T-helper 17 cell (primary cell): ENCODE results near the gene GRM4. TPM values are rescaled to one million over a fixed set of nuclear protein-coding genes. Genes with fewer than 3 reads are reported as not detected.
"Not testable (repeated sequence)": the region's sequence is repeated elsewhere in the genome, so short reads cannot be mapped to it uniquely, and the experiment has no call there.

Experiments used
- ATAC-seq: fragments of 150-1000 bp; cut with Tn5 transposase; 2 replicates; pipeline ENCODE4 v1.10.0; 2021; ENCODE audit warnings: mild to moderate bottlenecking, moderate library complexity
- DNase-seq, 3 donors: peaks; one replicate each; pipeline versions ENCODE4 v3.0.0 to v3.0.0-alpha.2; 2020 to 2021
- H3K9me3 ChIP-seq: one replicate; pipeline ENCODE4 v1.7.0; 2013; ENCODE audit warnings: low read length, mild to moderate bottlenecking; ENCODE audit not compliant: control insufficient read depth, poor library complexity, severe bottlenecking
- H3K27ac Mint-ChIP-seq: one replicate; pipeline ENCODE4 v1.8.0; 2022; ENCODE audit warnings: mild to moderate bottlenecking, moderate library complexity, mixed read lengths
- H3K27me3 Mint-ChIP-seq: one replicate; pipeline ENCODE4 v1.8.0; 2022; ENCODE audit warnings: mixed read lengths
- H3K36me3 Mint-ChIP-seq: one replicate; pipeline ENCODE4 v1.8.0; 2022; ENCODE audit warnings: low read depth, mixed read lengths
- H3K4me1 Mint-ChIP-seq: one replicate; pipeline ENCODE4 v1.8.0; 2022; ENCODE audit warnings: mild to moderate bottlenecking, mixed read lengths
- H3K4me3 Mint-ChIP-seq: one replicate; pipeline ENCODE4 v1.8.0; 2022; ENCODE audit warnings: mild to moderate bottlenecking, moderate library complexity, mixed read lengths
- total RNA-seq, 4 donors: library from RNA in 2 of 4; stranded (reverse) in 2 of 4; gene quantifications; one replicate each; pipeline ENCODE4 v1.2.3 and lab custom pipeline; 2022 to 2026

The GRM4 gene
- total RNA-seq, 2 donors from 2014 or later: not detected

DNA sequence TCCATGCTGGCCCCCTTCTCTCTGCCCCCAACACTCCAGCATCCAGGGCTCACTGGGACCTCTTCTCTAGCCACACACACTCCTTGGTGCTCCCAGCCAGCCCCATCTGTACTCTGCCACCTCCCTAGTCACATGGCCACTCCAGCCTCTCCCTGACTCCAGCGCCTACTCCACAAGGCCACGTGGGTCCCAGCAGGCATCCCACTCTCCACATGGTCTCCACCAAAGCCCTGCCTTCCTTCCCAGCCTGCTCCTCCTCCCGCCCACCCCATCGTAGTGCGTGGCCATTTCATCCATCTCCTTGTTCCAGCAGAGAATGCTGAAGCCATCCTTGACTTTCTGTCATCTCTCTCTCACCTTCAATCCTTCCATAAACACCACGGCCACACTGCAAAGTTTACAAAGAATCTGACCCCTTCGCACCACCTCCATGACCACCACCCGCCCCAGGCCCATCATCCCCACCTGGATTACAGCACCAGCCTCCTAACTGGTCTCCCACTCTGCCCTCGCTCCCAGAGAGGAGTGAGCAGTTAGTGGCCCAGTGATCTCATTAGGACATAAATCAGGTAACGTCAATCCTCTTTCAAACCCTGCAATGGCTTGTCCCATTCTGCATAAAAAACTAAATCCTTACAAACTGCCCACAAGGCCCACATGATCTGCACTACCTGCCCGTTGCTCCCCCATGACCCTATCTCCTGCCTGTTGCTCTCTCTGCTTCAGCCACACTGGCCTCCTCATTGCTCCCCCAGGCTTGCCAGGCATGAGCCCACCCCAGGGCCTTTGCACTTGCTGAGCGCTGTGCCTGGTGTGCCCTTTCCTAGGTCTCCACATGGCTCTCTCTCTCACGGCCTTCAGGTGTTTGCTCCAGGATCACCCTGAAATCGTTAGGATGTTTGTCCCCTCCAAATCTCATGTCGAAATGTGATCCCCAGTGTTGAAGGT, 96.2 kb downstream of the GRM4 start:
- no peak overlapping the region for H3K27ac Mint-ChIP-seq
- no peak for ATAC-seq

DNA sequence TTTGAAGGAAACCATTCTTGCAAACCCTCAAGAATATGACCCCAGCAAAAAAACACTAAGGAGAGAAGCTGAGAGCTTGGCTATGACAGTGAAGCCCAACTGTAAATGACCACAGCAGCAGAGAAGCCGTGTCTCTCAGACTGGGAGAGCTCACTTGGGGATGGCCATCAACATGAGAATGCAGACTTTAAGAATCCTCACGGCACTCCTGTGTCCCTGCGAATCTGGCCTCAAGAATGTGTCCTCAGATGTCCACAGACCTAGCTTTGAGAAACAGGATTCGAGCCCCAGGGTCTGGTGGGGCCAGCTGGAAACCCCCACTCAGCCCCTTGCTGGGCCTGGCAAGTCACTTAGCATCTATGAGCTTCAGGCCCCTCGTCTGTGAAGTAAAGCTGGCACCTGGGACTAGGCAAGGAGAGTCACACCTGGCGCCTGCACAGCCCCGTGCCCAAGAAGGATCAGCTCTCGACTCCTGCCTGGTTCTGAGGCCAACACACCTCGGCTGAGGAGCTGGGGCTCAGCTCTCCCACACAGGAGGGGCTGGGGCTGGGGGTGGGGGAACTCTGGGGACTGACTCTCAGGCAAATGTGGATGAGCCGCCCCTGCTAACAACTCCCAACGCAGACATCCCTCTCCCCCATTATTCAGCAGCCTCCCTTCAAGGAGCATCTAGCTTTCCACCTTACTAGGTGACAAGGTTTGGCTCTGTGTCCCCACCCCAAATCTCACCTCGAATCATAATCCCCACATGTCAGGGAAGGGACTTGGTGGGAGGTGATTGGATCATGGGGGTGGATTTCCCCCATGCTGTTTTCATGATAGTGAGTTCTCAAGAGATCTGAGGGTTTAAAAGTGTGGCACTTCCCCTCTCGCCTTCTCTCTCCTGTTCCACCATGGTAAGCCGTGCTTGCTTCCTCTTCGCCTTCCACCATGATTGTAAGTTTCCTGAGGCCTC, 97.7 kb downstream of the GRM4 start:
- H3K9me3 ChIP-seq: no peaks in the 10 kb centered on the region
- H3K36me3 Mint-ChIP-seq: peaks cover 9% of the 10 kb centered on the region
- no peak overlapping the region for H3K27ac Mint-ChIP-seq
- peaks cover 24% of the 10 kb centered on the region for H3K4me1 Mint-ChIP-seq
- ATAC-seq (no peak), DNase-seq (no peak)
- H3K27me3 Mint-ChIP-seq: peaks cover 40% of the 10 kb centered on the region
- H3K4me3 Mint-ChIP-seq: no peak overlapping the region

More for the DNA sequence above, 96.2 kb downstream of the GRM4 start:
- Mint-ChIP-seq H3K4me3 (no peak overlapping the region), H3K4me1 (peaks cover 15% of the 10 kb centered on the region), H3K36me3 (peaks cover 9% of the 10 kb centered on the region), H3K27me3 (peaks cover 45% of the 10 kb centered on the region)
- no peaks in the 10 kb centered on the region for H3K9me3 ChIP-seq
- no peak for DNase-seq

DNA sequence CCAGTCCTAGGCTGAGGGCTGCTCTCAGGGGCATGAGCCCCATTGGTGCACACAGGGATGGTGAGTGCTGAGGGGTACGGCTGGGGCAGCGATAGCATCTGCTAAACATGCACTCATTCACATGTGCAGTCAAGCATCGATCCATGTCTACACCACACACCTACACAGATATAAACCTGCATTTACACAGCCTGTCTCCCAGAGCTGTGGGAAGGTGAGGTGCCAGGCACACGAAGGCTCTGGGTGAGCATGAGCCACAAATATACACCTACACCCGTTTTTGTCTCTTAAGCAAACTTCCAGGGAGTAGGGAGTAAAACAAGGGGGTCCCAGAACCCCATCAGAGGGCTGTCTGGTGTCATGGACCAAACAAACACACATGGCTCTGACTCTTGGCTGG, 99.3 kb downstream of the GRM4 start:
- DNase-seq (no peak), ATAC-seq (no peak)
- no peak overlapping the region for H3K27ac Mint-ChIP-seq
- H3K4me3 Mint-ChIP-seq: no peak overlapping the region
- peaks cover 21% of the 10 kb centered on the region for H3K4me1 Mint-ChIP-seq
- H3K27me3 Mint-ChIP-seq: peaks cover 30% of the 10 kb centered on the region
- no peaks in the 10 kb centered on the region for H3K9me3 ChIP-seq
- H3K36me3 Mint-ChIP-seq: peaks cover 6% of the 10 kb centered on the region

GRCh38 chr6:34045771-34046170, 100.1 kb downstream of the GRM4 start:
- no peak for DNase-seq
- Mint-ChIP-seq H3K36me3 (peaks cover 6% of the 10 kb centered on the region), H3K27me3 (peaks cover 29% of the 10 kb centered on the region), H3K4me1 (peaks cover 21% of the 10 kb centered on the region), H3K27ac (no peak overlapping the region), H3K4me3 (no peak overlapping the region)
- no peaks in the 10 kb centered on the region for H3K9me3 ChIP-seq
- ATAC-seq: no peak

DNA sequence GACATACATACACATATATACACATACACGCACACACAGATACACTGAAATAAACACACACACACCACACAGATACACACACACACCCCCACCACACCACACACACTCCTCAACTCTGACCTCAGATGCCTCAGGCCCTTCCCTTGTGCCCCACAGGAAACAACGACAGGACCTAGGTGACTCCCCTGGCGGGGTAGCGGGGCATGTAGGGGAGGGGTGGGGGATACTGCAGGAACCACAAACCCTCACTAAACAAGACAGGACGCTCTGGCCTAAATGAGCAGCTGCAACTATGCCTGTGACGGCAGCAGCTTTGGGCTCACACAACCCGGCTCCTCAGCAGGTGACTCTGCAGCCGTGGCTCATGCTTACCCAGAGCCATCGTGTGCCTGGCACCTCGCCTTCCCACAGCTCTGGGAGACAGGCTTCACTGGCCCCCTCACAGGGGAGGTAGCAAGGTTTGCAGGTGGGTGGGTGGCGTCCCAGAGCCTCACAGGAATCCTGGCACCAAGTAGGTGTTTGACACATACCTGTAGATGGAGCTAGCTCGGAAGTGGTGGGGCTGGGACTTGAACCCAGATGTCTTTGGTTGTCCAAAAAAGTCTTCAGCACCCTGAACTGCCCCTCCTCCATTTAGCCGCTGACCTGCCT, 100.8 kb downstream of the GRM4 start:
- ATAC-seq: peak; percentile 68
- peaks cover 22% of the 10 kb centered on the region for H3K27me3 Mint-ChIP-seq
- no peak overlapping the region for H3K27ac Mint-ChIP-seq
- H3K4me3 Mint-ChIP-seq: peak overlapping the region; percentile 5
- H3K9me3 ChIP-seq: no peaks in the 10 kb centered on the region
- DNase-seq: no peak
- H3K36me3 Mint-ChIP-seq: peaks cover 5% of the 10 kb centered on the region
- H3K4me1 Mint-ChIP-seq: peaks cover 21% of the 10 kb centered on the region

- H3K4me1 Mint-ChIP-seq: peaks cover 21% of the 10 kb centered on the region
- no peaks in the 10 kb centered on the region for H3K36me3 Mint-ChIP-seq
- H3K27ac Mint-ChIP-seq: no peak overlapping the region
- no peak overlapping the region for H3K4me3 Mint-ChIP-seq
- H3K27me3 Mint-ChIP-seq: peaks cover 14% of the 10 kb centered on the region
- no peaks in the 10 kb centered on the region for H3K9me3 ChIP-seq
- no peak for ATAC-seq
- DNase-seq: no peak
Observed at GRCh38 chr6:34043359-34043758, 102.5 kb downstream of the GRM4 start.

- not testable (repeated sequence) for H3K9me3 ChIP-seq, H3K27ac Mint-ChIP-seq, ATAC-seq, H3K4me3 Mint-ChIP-seq, H3K36me3 Mint-ChIP-seq, DNase-seq, H3K27me3 Mint-ChIP-seq
- peaks cover 19% of the 10 kb centered on the region for H3K4me1 Mint-ChIP-seq
Observed at GRCh38 chr6:34041998-34042397, 103.9 kb downstream of the GRM4 start.

- Mint-ChIP-seq H3K4me1 (peaks cover 19% of the 10 kb centered on the region), H3K27me3 (peaks cover 12% of the 10 kb centered on the region), H3K36me3 (no peaks in the 10 kb centered on the region), H3K27ac (no peak overlapping the region), H3K4me3 (no peak overlapping the region)
- H3K9me3 ChIP-seq: no peaks in the 10 kb centered on the region
- no peak for ATAC-seq
- no peak for DNase-seq
Observed at GRCh38 chr6:34041385-34041784, 104.5 kb downstream of the GRM4 start.

GRCh38 chr6:34039943-34040342, 105.9 kb downstream of the GRM4 start:
- Mint-ChIP-seq H3K27ac (no peak overlapping the region), H3K36me3 (no peaks in the 10 kb centered on the region), H3K27me3 (peaks cover 13% of the 10 kb centered on the region), H3K4me3 (no peak overlapping the region), H3K4me1 (peaks cover 14% of the 10 kb centered on the region)
- ATAC-seq (no peak), DNase-seq (no peak)
- no peaks in the 10 kb centered on the region for H3K9me3 ChIP-seq

DNA sequence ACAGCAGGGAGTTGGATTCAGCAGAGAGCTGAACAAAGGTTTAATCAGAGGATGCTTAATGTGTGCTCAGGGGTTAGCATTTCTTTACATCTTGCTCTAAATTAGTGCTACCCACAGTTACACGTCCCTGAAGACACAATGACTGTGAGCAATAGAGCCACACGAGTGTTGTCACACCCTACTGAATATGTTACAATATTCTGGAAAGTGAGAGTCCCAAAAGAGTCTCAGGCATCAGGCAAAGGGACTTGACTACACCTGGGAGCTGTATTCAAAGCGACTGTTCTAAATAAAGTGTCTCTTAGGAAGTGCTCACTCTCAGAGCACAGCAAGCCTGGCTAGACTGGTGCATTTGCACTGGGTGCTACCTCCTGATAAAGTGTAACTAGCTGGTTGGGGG, 108.7 kb downstream of the GRM4 start:
- no peak overlapping the region for H3K27ac Mint-ChIP-seq
- no peaks in the 10 kb centered on the region for H3K9me3 ChIP-seq
- H3K27me3 Mint-ChIP-seq: peaks cover 34% of the 10 kb centered on the region
- DNase-seq (no peak), ATAC-seq (no peak)
- H3K4me3 Mint-ChIP-seq: no peak overlapping the region
- peaks cover 3% of the 10 kb centered on the region for H3K4me1 Mint-ChIP-seq
- peaks cover 7% of the 10 kb centered on the region for H3K36me3 Mint-ChIP-seq

DNA sequence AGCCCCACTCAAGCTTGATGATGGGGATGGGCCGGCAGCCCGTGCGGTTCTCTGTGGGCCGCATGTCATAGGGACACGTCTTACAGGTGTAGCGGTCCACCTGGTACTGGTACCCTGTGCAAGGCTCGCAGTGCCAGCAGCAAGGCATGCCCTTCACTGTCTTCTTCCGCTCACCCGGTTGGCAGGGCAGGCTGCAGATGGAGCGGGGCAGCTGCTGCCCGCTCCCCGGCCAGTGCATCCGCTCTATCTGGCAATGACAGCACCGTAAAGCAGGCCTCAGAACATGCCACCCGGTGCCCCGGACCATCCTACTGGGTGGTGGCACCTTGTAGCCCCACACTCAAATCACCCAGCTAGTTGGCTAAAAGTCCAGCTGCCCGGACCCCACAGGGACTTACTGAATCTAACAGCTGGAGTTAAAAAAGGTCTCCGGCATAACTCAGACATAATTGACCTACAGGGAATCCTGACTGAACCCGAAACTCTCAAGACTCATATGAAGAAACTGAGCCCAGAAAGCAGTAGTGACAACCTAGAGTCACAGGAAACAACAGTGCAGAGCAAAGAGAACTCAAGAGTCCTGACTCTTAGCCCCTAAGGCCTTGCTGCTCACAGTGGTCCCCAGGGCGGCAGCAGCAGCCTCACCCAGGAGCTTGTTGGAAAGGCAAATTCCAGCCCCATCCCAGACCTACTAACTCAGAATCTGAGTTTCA, 109.4 kb downstream of the GRM4 start:
- Mint-ChIP-seq H3K4me1 (peaks cover 8% of the 10 kb centered on the region), H3K27me3 (peaks cover 38% of the 10 kb centered on the region), H3K4me3 (no peak overlapping the region), H3K36me3 (peaks cover 12% of the 10 kb centered on the region), H3K27ac (no peak overlapping the region)
- DNase-seq (no peak), ATAC-seq (no peak)
- H3K9me3 ChIP-seq: no peaks in the 10 kb centered on the region

DNA sequence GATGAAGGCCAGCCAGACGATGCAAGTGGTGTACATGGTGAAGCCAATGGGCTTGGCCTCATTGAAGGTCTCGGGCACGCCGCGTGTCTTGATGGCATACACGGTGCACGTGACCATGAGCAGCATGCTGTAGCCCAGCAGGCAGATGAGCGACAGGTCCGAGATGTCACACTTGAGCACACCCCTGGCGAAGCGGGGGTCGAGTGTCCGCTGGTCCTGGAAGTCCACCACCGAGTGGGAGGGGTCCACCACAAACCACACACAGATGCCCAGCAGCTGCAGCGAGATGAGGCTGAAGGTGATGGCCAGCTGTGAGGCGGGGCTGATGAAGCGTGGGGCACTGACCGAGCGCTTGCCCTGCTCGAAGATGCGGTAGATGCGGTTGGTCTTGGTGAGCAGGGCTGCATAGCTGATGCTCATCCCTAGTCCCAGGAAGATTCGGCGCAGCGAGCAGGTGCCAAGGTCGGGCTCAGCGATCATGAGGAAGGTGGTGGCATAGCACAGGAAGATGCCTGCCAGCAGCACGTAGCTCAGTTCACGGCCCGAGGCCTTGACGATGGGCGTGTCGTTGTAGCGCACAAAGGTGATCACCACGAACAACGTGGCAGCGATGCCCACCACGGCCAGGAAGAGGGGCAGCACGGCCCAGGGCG, 110.1 kb downstream of the GRM4 start:
- no peak for ATAC-seq
- no peak overlapping the region for H3K27ac Mint-ChIP-seq
- H3K36me3 Mint-ChIP-seq: peaks cover 12% of the 10 kb centered on the region
- H3K4me1 Mint-ChIP-seq: peaks cover 8% of the 10 kb centered on the region
- peaks cover 38% of the 10 kb centered on the region for H3K27me3 Mint-ChIP-seq
- no peaks in the 10 kb centered on the region for H3K9me3 ChIP-seq
- no peak overlapping the region for H3K4me3 Mint-ChIP-seq
- DNase-seq: no peak
